ENCODE measurements around the gene RAB15.

The RAB15 gene

GRCh38 chr14:64910847-64911495 lies 61.2 kb downstream of the RAB15 start:
- DNase-seq (ENCODE audit: low read depth in 2 of 2), result no peak

- no peak for DNase-seq (ENCODE audit: low read depth in 2 of 2)
Measured at GRCh38 chr14:64906022-64906421, 66.1 kb downstream of the RAB15 start.

- no peak for DNase-seq (ENCODE audit: low read depth in 2 of 2)
Measured at GRCh38 chr14:64899958-64900357, 72.2 kb downstream of the RAB15 start.
